Thymus (tissue), 11 donors: ENCODE measurements around the gene TSN. TPM values are rescaled to one million over a fixed set of nuclear protein-coding genes. Genes with fewer than 3 reads are reported as not detected.

Experiments used
- DNase-seq, 9 donors: peaks; one replicate each; pipeline ENCODE4 v3.0.0-alpha.2; 2013; ENCODE audit warnings: low spot score in 9 of 9, low read depth in 6 of 9, missing footprints in 1 of 9
- H3K27ac ChIP-seq, 2 donors: one replicate each; pipeline ENCODE4 v1.5.1; 2013; ENCODE audit warnings: control low read depth in 1 of 2, low read depth in 1 of 2, low read length in 1 of 2, mild to moderate bottlenecking in 1 of 2, moderate library complexity in 1 of 2
- H3K27me3 ChIP-seq, 2 donors: one replicate each; pipeline ENCODE4 v1.5.1; 2013; ENCODE audit warnings: low read length in 1 of 2; ENCODE audit not compliant: control insufficient read depth in 2 of 2, insufficient read depth in 1 of 2
- H3K36me3 ChIP-seq, 2 donors: one replicate each; pipeline ENCODE4 v1.5.1; 2013; ENCODE audit warnings: low read length in 1 of 2, mild to moderate bottlenecking in 1 of 2, moderate library complexity in 1 of 2; ENCODE audit not compliant: control insufficient read depth in 2 of 2, insufficient read depth in 2 of 2
- H3K4me1 ChIP-seq, 2 donors: one replicate each; pipeline ENCODE4 v1.5.1; 2013; ENCODE audit warnings: low read length in 2 of 2; ENCODE audit not compliant: control insufficient read depth in 2 of 2, insufficient read depth in 2 of 2
- H3K4me3 ChIP-seq, 2 donors: one replicate each; pipeline ENCODE4 v1.5.1; 2013; ENCODE audit warnings: low read length in 2 of 2, control low read depth in 1 of 2, mild to moderate bottlenecking in 1 of 2
- H3K9me3 ChIP-seq, 2 donors: one replicate each; pipeline ENCODE4 v1.5.1; 2013; ENCODE audit warnings: low read length in 1 of 2, mild to moderate bottlenecking in 1 of 2; ENCODE audit not compliant: control insufficient read depth in 2 of 2, insufficient read depth in 1 of 2
- WGBS: extraction: QIAGEN DNeasy Blood & Tissue Kit; methylation state at CpG from one replicate; pipeline ENCODE4 v1.1.7; 2013; 5-methylcytosine and 5-hydroxymethylcytosine counted together
- polyA plus RNA-seq: library from polyadenylated mRNA; stranded (reverse); fragments of 200-250 nt; gene quantifications from one replicate; pipeline ENCODE4 v1.2.3, GENCODE V29; 2013
- total RNA-seq: library from RNA; stranded (reverse); fragments of 120-200 nt; gene quantifications from one replicate; pipeline ENCODE4 v1.2.4, GENCODE V29; 2013
- donor health status: healthy.

The TSN gene
- total and polyA plus RNA-seq, 2 donors, result 48.0 to 48.5 TPM

DNA sequence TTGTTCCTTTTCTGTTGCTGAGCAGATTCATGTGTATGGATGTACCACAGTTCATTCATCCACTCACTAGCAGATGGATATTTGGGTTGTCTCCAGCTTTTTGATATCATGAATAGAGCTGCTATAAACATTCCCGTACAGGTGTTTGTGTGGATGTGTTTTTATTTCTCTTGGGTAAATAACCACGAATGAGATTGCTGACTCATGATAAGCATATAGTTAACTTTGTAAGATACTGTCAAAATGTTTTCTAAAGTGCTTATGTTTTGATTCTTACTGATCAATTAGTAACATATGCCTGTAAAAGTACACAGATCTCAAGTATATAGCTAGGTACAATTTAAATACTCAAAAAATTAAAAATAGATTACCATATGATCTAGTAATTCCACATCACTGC lies 27.7 kb downstream of the TSN start:
- H3K4me1 ChIP-seq, result no peaks in the 10 kb centered on the region
- DNase-seq, result no peak
- no peak overlapping the region for H3K4me3 ChIP-seq
- no peaks in the 10 kb centered on the region for H3K36me3 ChIP-seq
- no peaks in the 10 kb centered on the region for H3K27me3 ChIP-seq
- no peak overlapping the region for H3K27ac ChIP-seq
- H3K9me3 ChIP-seq, result no peaks in the 10 kb centered on the region
- 83% methylated on average over 2 of the region's 2 CpGs for WGBS

DNA sequence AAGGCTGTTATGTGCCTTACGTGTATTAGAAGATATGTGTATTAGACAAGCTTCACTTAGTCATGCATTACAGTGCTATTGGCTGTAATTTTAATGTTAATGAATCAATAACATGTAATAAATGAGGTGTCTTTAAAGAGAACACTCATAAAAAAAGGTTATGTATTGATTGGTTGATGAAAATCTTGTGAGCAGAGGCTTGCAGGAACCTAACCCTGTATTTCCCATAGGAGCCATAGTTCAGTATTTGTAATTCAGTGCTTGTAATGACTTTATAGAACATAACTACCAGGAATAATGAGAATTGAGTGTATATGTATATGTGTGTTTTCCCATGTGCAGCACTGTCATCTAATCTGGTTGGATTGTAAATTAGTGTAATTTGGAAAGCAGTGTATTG lies 33.2 kb downstream of the TSN start:
- H3K4me1 ChIP-seq, result no peaks in the 10 kb centered on the region
- no peaks in the 10 kb centered on the region for H3K36me3 ChIP-seq
- WGBS, result 97% methylated on average over 1 of the region's 1 CpG
- no peaks in the 10 kb centered on the region for H3K9me3 ChIP-seq
- no peak overlapping the region for H3K4me3 ChIP-seq
- H3K27me3 ChIP-seq, result no peaks in the 10 kb centered on the region
- no peak overlapping the region for H3K27ac ChIP-seq
- DNase-seq, result no peak

DNA sequence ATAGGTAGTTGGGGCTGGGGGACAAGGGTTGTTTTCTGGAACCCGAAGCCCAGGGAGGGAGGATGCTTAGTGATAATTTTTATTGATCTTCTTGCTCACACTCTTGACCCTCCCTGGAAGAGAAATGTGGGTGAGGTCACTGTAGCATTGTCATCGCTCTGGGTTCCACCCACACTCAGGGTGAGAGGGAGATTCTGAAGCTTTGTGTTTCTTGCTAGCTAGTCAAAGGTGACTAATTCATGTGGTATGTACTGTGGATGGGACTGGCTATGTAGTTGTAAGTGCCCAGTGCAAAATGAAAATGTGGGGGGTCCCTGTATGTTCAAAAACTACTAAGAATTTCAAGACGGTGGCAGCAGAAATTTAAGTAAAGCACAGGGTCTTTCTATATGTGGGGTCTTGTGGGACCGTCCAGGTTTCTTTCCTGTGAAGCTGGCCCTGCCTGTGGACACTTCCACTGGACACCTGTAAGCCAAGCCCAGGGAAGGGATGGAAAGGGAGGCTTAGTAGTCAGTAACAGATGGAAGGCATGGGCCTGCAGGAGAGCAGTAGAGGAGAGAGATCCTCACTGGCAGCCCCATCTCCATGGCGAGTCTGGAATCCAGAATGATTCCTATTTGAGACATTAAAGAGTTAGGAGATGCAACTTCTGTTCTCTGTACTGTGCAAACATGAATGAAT lies 35.0 kb downstream of the TSN start:
- Histone ChIP-seq H3K9me3 (no peaks in the 10 kb centered on the region), H3K36me3 (no peaks in the 10 kb centered on the region), H3K4me1 (no peaks in the 10 kb centered on the region), H3K27ac (no peak overlapping the region), H3K4me3 (no peak overlapping the region), H3K27me3 (no peaks in the 10 kb centered on the region)
- WGBS, result 95% methylated on average over 5 of the region's 5 CpGs
- DNase-seq, result no peak

DNA sequence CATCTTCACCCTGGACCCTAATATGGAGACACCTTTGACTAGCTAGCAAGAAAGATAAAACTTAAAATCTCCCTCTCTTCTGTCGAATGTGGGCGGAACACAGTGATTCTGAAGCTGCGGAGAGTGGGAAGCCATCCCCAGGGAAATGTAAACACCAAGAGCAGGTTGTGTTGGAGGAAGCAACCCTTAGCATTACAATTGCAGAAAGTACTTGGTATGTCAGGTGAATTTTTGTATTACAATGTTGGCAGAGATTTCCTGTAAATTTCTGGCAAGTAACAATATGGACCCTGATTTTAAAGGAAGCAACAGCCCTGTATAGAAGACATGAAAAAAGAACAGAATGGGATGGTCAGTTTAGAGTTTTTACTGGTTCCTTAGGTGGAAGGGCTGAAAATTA lies 35.8 kb downstream of the TSN start:
- H3K4me1 ChIP-seq, result no peaks in the 10 kb centered on the region
- 93% methylated on average over 3 of the region's 3 CpGs for WGBS

DNA sequence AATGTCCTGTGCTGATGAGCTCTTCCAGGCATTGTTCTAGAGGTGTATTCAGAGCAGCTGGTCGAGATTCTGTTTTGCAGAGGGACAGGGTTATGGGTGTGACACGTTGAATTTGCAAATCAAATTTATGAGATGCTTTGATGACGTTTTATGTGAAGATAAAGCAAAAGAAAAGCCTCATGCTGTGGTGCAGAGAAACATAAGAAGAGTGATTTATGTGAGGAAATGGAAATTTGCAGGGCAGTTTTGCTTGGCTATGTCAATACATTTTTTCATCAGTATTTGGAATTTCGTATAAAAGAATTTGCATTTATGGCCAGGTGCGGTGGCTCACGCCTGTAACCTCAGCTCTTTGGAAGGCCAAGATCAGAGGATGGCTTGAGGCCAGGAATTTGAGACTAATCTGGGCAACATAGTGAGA lies 36.4 kb downstream of the TSN start:
- Histone ChIP-seq H3K27ac (peak overlapping the region in 1 of 2 donors; percentile 14), H3K4me3 (no peak overlapping the region), H3K27me3 (no peaks in the 10 kb centered on the region), H3K36me3 (no peaks in the 10 kb centered on the region), H3K4me1 (no peaks in the 10 kb centered on the region), H3K9me3 (no peaks in the 10 kb centered on the region)
- WGBS, result 78% methylated on average over 6 of the region's 6 CpGs
- peak in 1 of 9 donors; percentile 19 for DNase-seq

More for the DNA sequence above, 35.8 kb downstream of the TSN start:
- DNase-seq, result no peak
- Histone ChIP-seq H3K27ac (peak overlapping the region in 1 of 2 donors; percentile 14), H3K27me3 (no peaks in the 10 kb centered on the region), H3K9me3 (no peaks in the 10 kb centered on the region), H3K36me3 (no peaks in the 10 kb centered on the region), H3K4me3 (no peak overlapping the region)

DNA sequence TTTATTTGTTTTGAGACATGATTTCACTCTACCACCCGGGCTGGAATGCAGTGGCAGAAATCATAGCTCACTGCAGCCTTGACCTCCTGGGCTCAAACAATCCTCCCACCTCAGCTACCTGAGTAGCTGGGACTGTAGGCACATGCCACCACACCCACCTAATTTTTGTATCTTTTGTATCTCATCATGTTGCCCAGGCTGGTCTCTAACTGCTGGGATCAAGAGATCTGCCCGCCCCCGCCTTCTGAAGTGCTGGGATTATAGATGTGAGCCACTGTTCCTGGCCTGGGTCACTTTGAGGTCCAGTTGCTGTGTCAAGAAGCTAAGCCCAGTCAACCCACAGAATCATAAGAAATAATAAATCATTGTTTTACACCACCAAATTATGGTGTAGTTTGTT lies 38.4 kb downstream of the TSN start:
- DNase-seq, result no peak

DNA sequence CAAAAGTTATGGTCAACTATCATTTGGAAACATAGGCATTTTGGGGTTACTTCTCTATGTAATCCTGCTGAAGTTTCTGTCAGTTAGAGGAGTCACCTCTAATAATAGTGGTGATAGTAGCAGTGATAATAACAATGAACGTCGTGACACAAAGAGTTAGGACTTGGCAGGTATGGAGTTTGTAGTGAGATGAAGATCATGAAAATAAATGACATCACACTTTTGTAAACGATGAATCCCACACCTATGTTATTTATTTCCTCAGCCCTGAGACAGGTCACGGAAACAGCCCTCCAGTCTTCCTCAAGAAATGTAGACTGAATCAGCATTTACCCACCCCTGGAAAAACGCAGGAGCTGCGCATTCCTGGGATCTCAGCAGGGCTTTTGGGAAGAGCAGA lies 38.8 kb downstream of the TSN start:
- H3K9me3 ChIP-seq, result no peaks in the 10 kb centered on the region
- no peaks in the 10 kb centered on the region for H3K36me3 ChIP-seq
- no peak for DNase-seq
- 94% methylated on average over 6 of the region's 6 CpGs for WGBS
- H3K27me3 ChIP-seq, result no peaks in the 10 kb centered on the region
- no peak overlapping the region for H3K4me3 ChIP-seq
- no peaks in the 10 kb centered on the region for H3K4me1 ChIP-seq
- no peak overlapping the region for H3K27ac ChIP-seq

More for the DNA sequence above, 38.4 kb downstream of the TSN start:
- Histone ChIP-seq H3K4me1 (no peaks in the 10 kb centered on the region), H3K9me3 (no peaks in the 10 kb centered on the region), H3K36me3 (no peaks in the 10 kb centered on the region), H3K4me3 (no peak overlapping the region), H3K27ac (no peak overlapping the region), H3K27me3 (no peaks in the 10 kb centered on the region)
- 98% methylated on average over 3 of the region's 3 CpGs for WGBS

DNA sequence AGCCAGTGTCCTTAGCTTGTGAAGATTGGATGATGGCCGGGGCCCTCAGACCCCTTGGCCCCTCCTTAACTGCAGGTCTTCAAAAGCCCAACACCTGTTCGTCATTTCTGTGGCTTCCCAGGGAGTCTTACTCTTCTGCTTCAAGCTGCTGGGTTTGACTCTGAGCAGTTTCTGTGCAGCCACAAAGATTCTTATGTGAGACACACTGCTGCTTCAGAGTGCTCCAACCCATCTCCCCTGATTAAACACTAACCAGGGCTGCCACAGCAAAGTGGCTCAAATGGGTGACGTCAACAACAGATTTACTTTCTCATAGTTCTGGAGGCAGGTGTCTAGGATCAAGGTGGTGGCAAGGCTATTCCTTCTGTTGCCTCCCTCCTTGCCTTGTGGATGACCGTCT lies 40.8 kb downstream of the TSN start:
- no peaks in the 10 kb centered on the region for H3K9me3 ChIP-seq
- no peaks in the 10 kb centered on the region for H3K27me3 ChIP-seq
- H3K4me1 ChIP-seq, result no peaks in the 10 kb centered on the region
- no peak overlapping the region for H3K4me3 ChIP-seq
- no peak for DNase-seq
- 83% methylated on average over 4 of the region's 4 CpGs for WGBS
- H3K36me3 ChIP-seq, result no peaks in the 10 kb centered on the region
- H3K27ac ChIP-seq, result no peak overlapping the region

DNA sequence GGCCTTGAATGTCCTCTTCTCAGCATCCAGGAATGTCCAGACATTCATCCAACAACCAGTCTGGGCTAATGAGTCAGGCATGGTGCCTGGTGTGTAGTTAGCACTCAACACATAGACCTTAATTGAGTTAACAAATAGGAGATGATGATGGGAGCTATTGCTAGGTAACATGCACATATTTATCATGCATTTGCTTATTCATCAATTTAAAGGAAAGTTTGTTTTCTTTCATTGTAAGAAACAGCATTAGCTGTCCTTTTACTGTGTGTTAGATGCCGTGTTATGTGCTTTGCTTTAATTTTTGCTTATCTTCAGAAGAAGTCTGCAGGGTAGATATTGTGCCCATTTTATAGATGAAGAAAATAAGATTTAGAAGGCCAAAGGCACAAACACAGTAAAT lies 43.2 kb downstream of the TSN start:
- H3K9me3 ChIP-seq, result peaks cover 0 to 3% of the 10 kb centered on the region in 2 donors
- H3K27ac ChIP-seq, result no peak overlapping the region
- H3K36me3 ChIP-seq, result no peaks in the 10 kb centered on the region
- no peaks in the 10 kb centered on the region for H3K27me3 ChIP-seq
- WGBS, result 97% methylated on average over 1 of the region's 1 CpG
- H3K4me1 ChIP-seq, result no peaks in the 10 kb centered on the region
- no peak for DNase-seq
- no peak overlapping the region for H3K4me3 ChIP-seq
